Gastroesophageal sphincter (tissue), 3 donors: ENCODE data around the gene CHRNE.
"Not testable (repeated sequence)": the region's sequence is repeated elsewhere in the genome, so short reads cannot be mapped to it uniquely, and the experiment has no call there.

ENCODE experiments used
- EP300 ChIP-seq: sonication (generic); formaldehyde crosslinking; IDR thresholded peaks from one replicate; pipeline ENCODE4 v1.6.1; 2017; ENCODE audit warnings: antibody characterized with exemption, mild to moderate bottlenecking
- POLR2A ChIP-seq, 2 donors: fragments of 450-650 bp; IDR thresholded peaks; one replicate each; pipeline ENCODE4 v1.6.1; 2017; ENCODE audit warnings: antibody characterized with exemption in 2 of 2, mild to moderate bottlenecking in 2 of 2, moderate library complexity in 1 of 2
- POLR2AphosphoS5 ChIP-seq: sonication (generic); formaldehyde crosslinking; IDR thresholded peaks from one replicate; pipeline ENCODE4 v1.6.1; 2017; ENCODE audit warnings: antibody characterized with exemption
- TF ChIP-seq, protein P1 (sequence below), 4 experiments: fragments of 200-600 bp in 2 of 4; fragments of 450-650 bp in 2 of 4; sonication (generic) in 1 of 4; IDR thresholded peaks; one replicate each; pipeline ENCODE4 v1.5.1; 2017 to 2019; ENCODE audit warnings: antibody characterized with exemption in 4 of 4, mild to moderate bottlenecking in 2 of 4, moderate library complexity in 2 of 4

GRCh38 chr17:4914551-4914950 is 11.7 kb upstream of the CHRNE start:
- TF ChIP-seq, protein P1, sequence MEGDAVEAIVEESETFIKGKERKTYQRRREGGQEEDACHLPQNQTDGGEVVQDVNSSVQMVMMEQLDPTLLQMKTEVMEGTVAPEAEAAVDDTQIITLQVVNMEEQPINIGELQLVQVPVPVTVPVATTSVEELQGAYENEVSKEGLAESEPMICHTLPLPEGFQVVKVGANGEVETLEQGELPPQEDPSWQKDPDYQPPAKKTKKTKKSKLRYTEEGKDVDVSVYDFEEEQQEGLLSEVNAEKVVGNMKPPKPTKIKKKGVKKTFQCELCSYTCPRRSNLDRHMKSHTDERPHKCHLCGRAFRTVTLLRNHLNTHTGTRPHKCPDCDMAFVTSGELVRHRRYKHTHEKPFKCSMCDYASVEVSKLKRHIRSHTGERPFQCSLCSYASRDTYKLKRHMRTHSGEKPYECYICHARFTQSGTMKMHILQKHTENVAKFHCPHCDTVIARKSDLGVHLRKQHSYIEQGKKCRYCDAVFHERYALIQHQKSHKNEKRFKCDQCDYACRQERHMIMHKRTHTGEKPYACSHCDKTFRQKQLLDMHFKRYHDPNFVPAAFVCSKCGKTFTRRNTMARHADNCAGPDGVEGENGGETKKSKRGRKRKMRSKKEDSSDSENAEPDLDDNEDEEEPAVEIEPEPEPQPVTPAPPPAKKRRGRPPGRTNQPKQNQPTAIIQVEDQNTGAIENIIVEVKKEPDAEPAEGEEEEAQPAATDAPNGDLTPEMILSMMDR (IDR thresholded peaks at IDR 0.05), result not testable (repeated sequence)
- not testable (repeated sequence) for TF ChIP-seq EP300; POLR2A (IDR thresholded peaks at IDR 0.05); POLR2AphosphoS5
